ENCODE results near the gene ISM1. TPM values are rescaled to one million over a fixed set of nuclear protein-coding genes. Genes with fewer than 3 reads are reported as not detected.
A peak's percentile ranks its signal among the peaks of the same experiment; 100 is the strongest.

Gene ISM1
- total and polyA plus RNA-seq, 2 of the 13 experiments (the other 11 are each of a cell fraction or from before 2014, with no cell fraction given): 0.40 to 1.4 TPM

- TF ChIP-seq YY1 (IDR thresholded peaks at IDR 0.05; ENCODE audit: insufficient read depth, insufficient replicate concordance, low read depth, low read length) (no peak), ZFY (CRISPR knock-in tag; IDR thresholded peaks at IDR 0.05) (peak; percentile 48), HOXA9 (CRISPR knock-in tag; IDR thresholded peaks at IDR 0.05; ENCODE audit: borderline replicate concordance) (peak; percentile 67), NCOA5 (CRISPR knock-in tag; IDR thresholded peaks at IDR 0.05) (no peak), KAT7 (CRISPR knock-in tag; IDR thresholded peaks at IDR 0.05; ENCODE audit: borderline replicate concordance) (no peak), ZNF264 (CRISPR knock-in tag; IDR thresholded peaks at IDR 0.05) (no peak), ZNF770 (CRISPR knock-in tag; IDR thresholded peaks at IDR 0.05) (no peak), SNRNP70 (IDR thresholded peaks at IDR 0.05; ENCODE audit: low read depth, low read length) (no peak), ZNF790 (CRISPR knock-in tag; IDR thresholded peaks at IDR 0.05; ENCODE audit: borderline replicate concordance) (peak; percentile 60; the same call in 1 of the 2 replicates), NRL (CRISPR knock-in tag; IDR thresholded peaks at IDR 0.05; ENCODE audit: borderline replicate concordance) (peak; percentile 87), SYNCRIP (IDR thresholded peaks at IDR 0.05; ENCODE audit: insufficient read depth, low read depth, low read length) (no peak), BHLHE40 (IDR thresholded peaks at IDR 0.05; ENCODE audit: low read length) (no peak), MAX (IDR thresholded peaks at IDR 0.05) (peak; percentile 93), EED (CRISPR knock-in tag; IDR thresholded peaks at IDR 0.05) (peak; percentile 62; the same call in 1 of the 2 replicates), SATB2 (CRISPR knock-in tag; IDR thresholded peaks at IDR 0.05) (peak; percentile 95; the same call in 1 of the 2 replicates), ZUFSP (CRISPR knock-in tag; IDR thresholded peaks at IDR 0.05; ENCODE audit: borderline replicate concordance) (no peak), SNAPC4 (CRISPR knock-in tag; IDR thresholded peaks at IDR 0.05) (peak; percentile 73), POGK (CRISPR knock-in tag; conservative IDR thresholded peaks at IDR 0.05) (peak; percentile 60; the same call in 1 of the 2 replicates)
These were observed 725 bp upstream of the ISM1 start (continued) for GRCh38 chr20:13220194-13220903.

Data from HepG2 (cell line).